Measurements from ENCODE around the gene EXOSC10.

Gene EXOSC10

GRCh38 chr1:11059155-11059967 is 40.3 kb downstream of the EXOSC10 start (continued):
- TF ChIP-seq ZBTB48 (tag by site-specific recombination; IDR thresholded peaks at IDR 0.05) (peak; percentile 36), SP2 (tag by site-specific recombination; IDR thresholded peaks at IDR 0.05) (no peak; the same call in 1 of the 2 replicates), KLF8 (tag by site-specific recombination; IDR thresholded peaks at IDR 0.05) (no peak; the same call in 1 of the 2 replicates)
- TF ChIP-seq, protein P1, sequence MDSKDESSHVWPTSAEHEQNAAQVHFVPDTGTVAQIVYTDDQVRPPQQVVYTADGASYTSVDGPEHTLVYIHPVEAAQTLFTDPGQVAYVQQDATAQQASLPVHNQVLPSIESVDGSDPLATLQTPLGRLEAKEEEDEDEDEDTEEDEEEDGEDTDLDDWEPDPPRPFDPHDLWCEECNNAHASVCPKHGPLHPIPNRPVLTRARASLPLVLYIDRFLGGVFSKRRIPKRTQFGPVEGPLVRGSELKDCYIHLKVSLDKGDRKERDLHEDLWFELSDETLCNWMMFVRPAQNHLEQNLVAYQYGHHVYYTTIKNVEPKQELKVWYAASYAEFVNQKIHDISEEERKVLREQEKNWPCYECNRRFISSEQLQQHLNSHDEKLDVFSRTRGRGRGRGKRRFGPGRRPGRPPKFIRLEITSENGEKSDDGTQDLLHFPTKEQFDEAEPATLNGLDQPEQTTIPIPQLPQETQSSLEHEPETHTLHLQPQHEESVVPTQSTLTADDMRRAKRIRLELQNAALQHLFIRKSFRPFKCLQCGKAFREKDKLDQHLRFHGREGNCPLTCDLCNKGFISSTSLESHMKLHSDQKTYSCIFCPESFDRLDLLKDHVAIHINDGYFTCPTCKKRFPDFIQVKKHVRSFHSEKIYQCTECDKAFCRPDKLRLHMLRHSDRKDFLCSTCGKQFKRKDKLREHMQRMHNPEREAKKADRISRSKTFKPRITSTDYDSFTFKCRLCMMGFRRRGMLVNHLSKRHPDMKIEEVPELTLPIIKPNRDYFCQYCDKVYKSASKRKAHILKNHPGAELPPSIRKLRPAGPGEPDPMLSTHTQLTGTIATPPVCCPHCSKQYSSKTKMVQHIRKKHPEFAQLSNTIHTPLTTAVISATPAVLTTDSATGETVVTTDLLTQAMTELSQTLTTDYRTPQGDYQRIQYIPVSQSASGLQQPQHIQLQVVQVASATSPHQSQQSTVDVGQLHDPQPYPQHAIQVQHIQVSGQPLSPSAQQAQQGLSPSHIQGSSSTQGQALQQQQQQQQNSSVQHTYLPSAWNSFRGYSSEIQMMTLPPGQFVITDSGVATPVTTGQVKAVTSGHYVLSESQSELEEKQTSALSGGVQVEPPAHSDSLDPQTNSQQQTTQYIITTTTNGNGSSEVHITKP (tag by site-specific recombination; IDR thresholded peaks at IDR 0.05): no peak
- TF ChIP-seq, protein P2, sequence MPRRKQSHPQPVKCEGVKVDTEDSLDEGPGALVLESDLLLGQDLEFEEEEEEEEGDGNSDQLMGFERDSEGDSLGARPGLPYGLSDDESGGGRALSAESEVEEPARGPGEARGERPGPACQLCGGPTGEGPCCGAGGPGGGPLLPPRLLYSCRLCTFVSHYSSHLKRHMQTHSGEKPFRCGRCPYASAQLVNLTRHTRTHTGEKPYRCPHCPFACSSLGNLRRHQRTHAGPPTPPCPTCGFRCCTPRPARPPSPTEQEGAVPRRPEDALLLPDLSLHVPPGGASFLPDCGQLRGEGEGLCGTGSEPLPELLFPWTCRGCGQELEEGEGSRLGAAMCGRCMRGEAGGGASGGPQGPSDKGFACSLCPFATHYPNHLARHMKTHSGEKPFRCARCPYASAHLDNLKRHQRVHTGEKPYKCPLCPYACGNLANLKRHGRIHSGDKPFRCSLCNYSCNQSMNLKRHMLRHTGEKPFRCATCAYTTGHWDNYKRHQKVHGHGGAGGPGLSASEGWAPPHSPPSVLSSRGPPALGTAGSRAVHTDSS (tag by site-specific recombination; IDR thresholded peaks at IDR 0.05): no peak

DNA sequence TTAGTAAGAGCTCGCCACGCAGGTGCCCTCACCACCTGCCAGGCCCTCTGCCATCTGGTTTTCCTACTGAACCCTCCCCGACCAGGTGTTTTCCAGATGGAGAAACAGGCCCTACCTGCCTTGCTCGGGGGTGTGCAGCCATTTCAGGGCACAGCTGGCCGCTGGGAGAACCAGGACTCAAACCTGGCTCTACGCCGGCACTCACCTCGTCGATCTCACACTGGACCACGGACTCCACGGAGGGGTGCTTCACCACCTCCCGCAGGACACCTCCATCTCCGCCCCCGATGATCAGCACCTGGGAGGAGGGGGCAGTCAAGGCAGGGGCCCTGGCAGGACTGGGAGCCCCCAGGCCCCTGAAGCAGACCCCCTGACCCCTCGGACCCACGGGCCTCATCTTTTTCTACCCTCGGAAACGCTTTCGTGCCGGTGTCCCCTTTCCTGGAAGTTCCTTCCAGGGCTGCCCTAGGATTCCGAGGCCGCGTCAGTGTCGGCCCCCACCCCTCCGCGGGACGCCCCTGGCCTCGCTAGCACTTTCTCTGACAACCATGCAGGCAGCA is 41.0 kb downstream of the EXOSC10 start:
- Histone ChIP-seq H3K27ac (ENCODE audit: extremely low read depth, low read depth, low read length) (peak overlapping the region; percentile 94; the same call in 1 of the 2 replicates), H3K4me3 (ENCODE audit: low read depth, low read length) (peak overlapping the region; percentile 87), H3K36me3 (ENCODE audit: control insufficient read depth in 2 of 2, insufficient read depth in 1 of 2, low read length in 2 of 2) (peaks cover 19 to 63% of the 10 kb centered on the region in 2 experiments; a peak in 2 of 3 replicates), H3K4me1 (ENCODE audit: control insufficient read depth, insufficient read depth, low read length) (no peaks in the 10 kb centered on the region), H3K9me3 (ENCODE audit: control insufficient read depth, insufficient read depth, low read depth, low read length) (no peaks in the 10 kb centered on the region)
- ChIA-PET POLR2A (interaction anchor here (0.5 kb wide), 1 partner anchor 365 kb away, joined by 3 read pairs; no protein-coding TSS in a partner anchor), CTCF (interaction anchor here (0.5 kb wide), 1 partner anchor 51 kb away, joined by 3 read pairs; no protein-coding TSS in a partner anchor)
- TF ChIP-seq ZNF544 (tag by site-specific recombination; IDR thresholded peaks at IDR 0.05) (no peak), ZNF664 (tag by site-specific recombination; IDR thresholded peaks at IDR 0.05) (no peak), ZNF133 (tag by site-specific recombination; IDR thresholded peaks at IDR 0.05) (no peak), ZNF157 (tag by site-specific recombination; IDR thresholded peaks at IDR 0.05) (no peak), ZNF623 (tag by site-specific recombination; IDR thresholded peaks at IDR 0.05) (no peak), ZNF211 (tag by site-specific recombination; IDR thresholded peaks at IDR 0.05; ENCODE audit: low read depth) (no peak), REST (tag by site-specific recombination; IDR thresholded peaks at IDR 0.05) (no peak), GLIS2 (tag by site-specific recombination; IDR thresholded peaks at IDR 0.05) (peak; percentile 27), ZNF23 (tag by site-specific recombination; IDR thresholded peaks at IDR 0.05; ENCODE audit: borderline replicate concordance) (no peak), ZNF624 (tag by site-specific recombination; IDR thresholded peaks at IDR 0.05) (no peak), ZNF155 (tag by site-specific recombination; IDR thresholded peaks at IDR 0.05) (no peak), IKZF3 (tag by site-specific recombination; IDR thresholded peaks at IDR 0.05) (no peak), MZF1 (tag by site-specific recombination; IDR thresholded peaks at IDR 0.05; ENCODE audit: borderline replicate concordance) (no peak)
- TF ChIP-seq, protein P3, sequence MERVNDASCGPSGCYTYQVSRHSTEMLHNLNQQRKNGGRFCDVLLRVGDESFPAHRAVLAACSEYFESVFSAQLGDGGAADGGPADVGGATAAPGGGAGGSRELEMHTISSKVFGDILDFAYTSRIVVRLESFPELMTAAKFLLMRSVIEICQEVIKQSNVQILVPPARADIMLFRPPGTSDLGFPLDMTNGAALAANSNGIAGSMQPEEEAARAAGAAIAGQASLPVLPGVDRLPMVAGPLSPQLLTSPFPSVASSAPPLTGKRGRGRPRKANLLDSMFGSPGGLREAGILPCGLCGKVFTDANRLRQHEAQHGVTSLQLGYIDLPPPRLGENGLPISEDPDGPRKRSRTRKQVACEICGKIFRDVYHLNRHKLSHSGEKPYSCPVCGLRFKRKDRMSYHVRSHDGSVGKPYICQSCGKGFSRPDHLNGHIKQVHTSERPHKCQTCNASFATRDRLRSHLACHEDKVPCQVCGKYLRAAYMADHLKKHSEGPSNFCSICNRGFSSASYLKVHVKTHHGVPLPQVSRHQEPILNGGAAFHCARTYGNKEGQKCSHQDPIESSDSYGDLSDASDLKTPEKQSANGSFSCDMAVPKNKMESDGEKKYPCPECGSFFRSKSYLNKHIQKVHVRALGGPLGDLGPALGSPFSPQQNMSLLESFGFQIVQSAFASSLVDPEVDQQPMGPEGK (tag by site-specific recombination; IDR thresholded peaks at IDR 0.05): 0 out of 2 replicates have a peak, but pooled peaks have one; percentile 41
- TF ChIP-seq, protein P4, sequence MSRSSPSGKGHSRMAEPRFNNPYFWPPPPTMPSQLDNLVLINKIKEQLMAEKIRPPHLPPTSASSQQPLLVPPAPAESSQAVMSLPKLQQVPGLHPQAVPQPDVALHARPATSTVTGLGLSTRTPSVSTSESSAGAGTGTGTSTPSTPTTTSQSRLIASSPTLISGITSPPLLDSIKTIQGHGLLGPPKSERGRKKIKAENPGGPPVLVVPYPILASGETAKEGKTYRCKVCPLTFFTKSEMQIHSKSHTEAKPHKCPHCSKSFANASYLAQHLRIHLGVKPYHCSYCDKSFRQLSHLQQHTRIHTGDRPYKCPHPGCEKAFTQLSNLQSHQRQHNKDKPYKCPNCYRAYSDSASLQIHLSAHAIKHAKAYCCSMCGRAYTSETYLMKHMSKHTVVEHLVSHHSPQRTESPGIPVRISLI (tag by site-specific recombination; IDR thresholded peaks at IDR 0.05): 0 out of 2 replicates have a peak, but pooled peaks have one; percentile 42
- TF ChIP-seq, protein P2 (tag by site-specific recombination; IDR thresholded peaks at IDR 0.05): no peak

Data from HEK293 (cell line).